HCT116 (cell line): ENCODE measurements around the gene HOTAIR. TPM values are rescaled to one million over a fixed set of nuclear protein-coding genes. Genes with fewer than 3 reads are reported as not detected.

Experiments used
- ATAC-seq: fragments of 200-7000 bp; cut with Tn5 transposase; 2 replicates; pipeline ENCODE4 v1.9.1; 2020; ENCODE audit warnings: mild to moderate bottlenecking, moderate library complexity
- BruUV-seq: library from RNA; stranded (reverse); fragments of 400-500 nt; replicated peaks from 2 replicates; lab custom pipeline; 2021; lab: Mats Ljungman, UMichigan
- CTCF ChIA-PET: fragments of 300-600 bp; sonication (Branson Sonifier 250); formaldehyde crosslinking; loops from one replicate; lab custom pipeline; 2021; ENCODE audit warnings: antibody characterized with exemption; lab: Charles Lee
- POLR2A ChIA-PET: fragments of 300-600, 350-600 bp; sonication (Branson Sonifier 250); formaldehyde crosslinking; loops from one replicate; lab custom pipeline; 2021; ENCODE audit warnings: antibody characterized with exemption; lab: Charles Lee
- RAD21 ChIA-PET, 2 experiments: fragments of 300-600 bp; sonication (Branson Sonifier 250); formaldehyde crosslinking; loops; one replicate each; lab custom pipeline; 2023; ENCODE audit warnings: low total read pairs in 2 of 2; ENCODE audit not compliant: uncharacterized antibody in 2 of 2, unreplicated experiment in 2 of 2, low non-redundant PET in 1 of 2; lab: Charles Lee
- DNase-seq: peaks from one replicate; pipeline ENCODE4 v3.0.0-alpha.2; 2010; ENCODE audit warnings: low read depth, low spot score
- H2AFZ ChIP-seq: fragments of 200-600 bp; shearing (Covaris generic), sonication (generic); 2 replicates; pipeline ENCODE4 v1.6.1; 2017; ENCODE audit warnings: low read depth, mixed run types, mixed read lengths, antibody characterized with exemption, low read length; ENCODE audit not compliant: poor library complexity, severe bottlenecking
- H3K27ac ChIP-seq: 2 replicates; pipeline ENCODE4 v1.5.1; 2012; ENCODE audit warnings: low read depth, low read length
- H3K27me3 ChIP-seq: fragments of 200-600 bp; sonication (generic); 2 replicates; pipeline ENCODE4 v1.6.1; 2016; ENCODE audit warnings: mixed run types, low read length, mixed read lengths; ENCODE audit not compliant: insufficient read depth
- H3K36me3 ChIP-seq, 2 experiments: fragments of 200-500 bp in 1 of 2; fragments of 200-600 bp in 1 of 2; sonication (Bioruptor generic) in 1 of 2; sonication (generic) in 1 of 2; 2 replicates each; pipeline versions ENCODE4 v1.5.1 to v1.6.1; 2014 to 2016; ENCODE audit warnings: low read length in 2 of 2, inconsistent platforms in 1 of 2, mixed read lengths in 1 of 2, mixed run types in 1 of 2; ENCODE audit not compliant: insufficient read depth in 2 of 2, control insufficient read depth in 1 of 2
- H3K4me1 ChIP-seq, 2 experiments: fragments of 200-600 bp in 1 of 2; sonication (generic) in 1 of 2; 2 replicates each; pipeline versions ENCODE4 v1.5.1 to v1.6.1; 2012 to 2017; ENCODE audit warnings: low read length in 2 of 2, inconsistent platforms in 1 of 2, mild to moderate bottlenecking in 1 of 2, mixed read lengths in 1 of 2, mixed run types in 1 of 2, moderate library complexity in 1 of 2; ENCODE audit not compliant: insufficient read depth in 2 of 2, control insufficient read depth in 1 of 2
- H3K4me2 ChIP-seq: fragments of 200-600 bp; sonication (generic); 2 replicates; pipeline ENCODE4 v1.6.1; 2017; ENCODE audit warnings: mixed run types, low read length, mixed read lengths
- H3K4me3 ChIP-seq, 2 experiments: fragments of 200-600 bp in 1 of 2; sonication (generic) in 1 of 2; replicated peaks in 1 of 2; 2 replicates each; pipeline ENCODE4 v1.5.1; 2011 to 2016; ENCODE audit warnings: low read length in 2 of 2, control low read depth in 1 of 2, low read depth in 1 of 2, mild to moderate bottlenecking in 1 of 2, mixed read lengths in 1 of 2, mixed run types in 1 of 2
- H3K79me2 ChIP-seq: fragments of 200-600 bp; sonication (generic); 2 replicates; pipeline ENCODE4 v1.6.1; 2017; ENCODE audit warnings: mild to moderate bottlenecking, mixed run types, low read length, moderate library complexity, mixed read lengths; ENCODE audit not compliant: insufficient read depth
- H3K9ac ChIP-seq: fragments of 200-600 bp; sonication (generic); 2 replicates; pipeline ENCODE4 v1.6.1; 2016; ENCODE audit warnings: low read length, mixed read lengths
- H3K9me2 ChIP-seq: fragments of 200-600 bp; sonication (generic), shearing (Covaris generic); 2 replicates; pipeline ENCODE4 v1.6.1; 2017; ENCODE audit warnings: mixed run types, mild to moderate bottlenecking, moderate library complexity; ENCODE audit not compliant: insufficient read depth
- H3K9me3 ChIP-seq, 2 experiments: fragments of 200-500 bp in 1 of 2; fragments of 200-600 bp in 1 of 2; sonication (Bioruptor generic) in 1 of 2; sonication (generic) in 1 of 2; 2 replicates each; pipeline ENCODE4 v1.6.1; 2014 to 2017; ENCODE audit warnings: low read length in 2 of 2, mixed read lengths in 2 of 2, inconsistent platforms in 1 of 2, low read depth in 1 of 2, mild to moderate bottlenecking in 1 of 2, mixed run types in 1 of 2, moderate library complexity in 1 of 2; ENCODE audit not compliant: control insufficient read depth in 1 of 2, insufficient read depth in 1 of 2
- H4K20me1 ChIP-seq: fragments of 200-600 bp; sonication (generic), shearing (Covaris generic); 2 replicates; pipeline ENCODE4 v1.6.1; 2017; ENCODE audit warnings: mixed run types, mild to moderate bottlenecking, moderate library complexity; ENCODE audit not compliant: insufficient read depth
- CBX3 ChIP-seq: IDR thresholded peaks from 2 replicates; pipeline ENCODE4 v1.6.1; 2012; ENCODE audit warnings: low read depth
- EGR1 ChIP-seq: IDR thresholded peaks from 2 replicates; pipeline ENCODE4 v1.6.1; 2012; ENCODE audit warnings: low read depth
- ELF1 ChIP-seq: IDR thresholded peaks from 2 replicates; pipeline ENCODE4 v1.6.1; 2012; ENCODE audit warnings: low read depth, borderline replicate concordance
- EZH2phosphoT487 ChIP-seq: fragments of 200-600 bp; IDR thresholded peaks from 2 replicates; pipeline ENCODE4 v1.6.1; 2018; ENCODE audit warnings: antibody characterized with exemption, borderline replicate concordance
- FOSL1 ChIP-seq: IDR thresholded peaks from 2 replicates; pipeline ENCODE4 v1.6.1; 2012; ENCODE audit warnings: low read depth
- JUND ChIP-seq: IDR thresholded peaks from 2 replicates; pipeline ENCODE4 v1.6.1; 2012
- POLR2AphosphoS5 ChIP-seq: IDR thresholded peaks from 2 replicates; pipeline ENCODE4 v1.6.1; 2011; ENCODE audit warnings: mild to moderate bottlenecking, low read depth, low read length, moderate library complexity
- SIN3A ChIP-seq: IDR thresholded peaks from 2 replicates; pipeline ENCODE4 v1.6.1; 2012; ENCODE audit warnings: low read depth
- SRF ChIP-seq: IDR thresholded peaks from 2 replicates; pipeline ENCODE4 v1.6.1; 2012; ENCODE audit warnings: low read depth
- TCF7L2 ChIP-seq: IDR thresholded peaks from 2 replicates; pipeline ENCODE4 v1.7.0; 2011; ENCODE audit warnings: borderline replicate concordance, inconsistent platforms; ENCODE audit not compliant: insufficient read depth, insufficient read length; ENCODE audit errors: extremely low read depth
- ZFX ChIP-seq: fragments of 450-650 bp; IDR thresholded peaks from 2 replicates; pipeline ENCODE4 v1.6.1; 2017
- ZNF274 ChIP-seq: fragments of 200-500 bp; sonication (Bioruptor generic); IDR thresholded peaks from 2 replicates; pipeline ENCODE4 v1.6.1; 2014; ENCODE audit warnings: mild to moderate bottlenecking, low read depth, low read length, inconsistent platforms
- intact Hi-C: fragments of 100-400 bp; cut with micrococcal nuclease; formaldehyde crosslinking; loops from 2 replicates; pipeline ENCODE4 v1.10.0; 2022
- total RNA-seq: library from RNA; stranded (reverse); gene quantifications from one replicate; pipeline ENCODE4 v1.2.1, GENCODE V29; 2021; ENCODE audit not compliant: unreplicated experiment
- TF ChIP-seq, protein P1 (sequence below), 3 experiments: fragments of 200-600 bp in 1 of 3; sonication (generic) in 1 of 3; IDR thresholded peaks in 2 of 3; conservative IDR thresholded peaks in 1 of 3; 2 replicates each; pipeline ENCODE4 v1.5.1; 2012 to 2017; ENCODE audit warnings: low read depth in 2 of 3, low read length in 2 of 3, antibody characterized with exemption in 1 of 3, borderline replicate concordance in 1 of 3, control low read depth in 1 of 3, mild to moderate bottlenecking in 1 of 3, mixed read lengths in 1 of 3, mixed run types in 1 of 3, moderate library complexity in 1 of 3; ENCODE audit not compliant: insufficient read depth in 1 of 3
- TF ChIP-seq, protein P2 (sequence below): IDR thresholded peaks from 2 replicates; pipeline ENCODE4 v1.6.1; 2012
- TF ChIP-seq, protein P3 (sequence below): IDR thresholded peaks from 2 replicates; pipeline ENCODE4 v1.6.1; 2012

HOTAIR gene
- total RNA-seq, 1 experiment from 2014 or later = 0.25 TPM

DNA sequence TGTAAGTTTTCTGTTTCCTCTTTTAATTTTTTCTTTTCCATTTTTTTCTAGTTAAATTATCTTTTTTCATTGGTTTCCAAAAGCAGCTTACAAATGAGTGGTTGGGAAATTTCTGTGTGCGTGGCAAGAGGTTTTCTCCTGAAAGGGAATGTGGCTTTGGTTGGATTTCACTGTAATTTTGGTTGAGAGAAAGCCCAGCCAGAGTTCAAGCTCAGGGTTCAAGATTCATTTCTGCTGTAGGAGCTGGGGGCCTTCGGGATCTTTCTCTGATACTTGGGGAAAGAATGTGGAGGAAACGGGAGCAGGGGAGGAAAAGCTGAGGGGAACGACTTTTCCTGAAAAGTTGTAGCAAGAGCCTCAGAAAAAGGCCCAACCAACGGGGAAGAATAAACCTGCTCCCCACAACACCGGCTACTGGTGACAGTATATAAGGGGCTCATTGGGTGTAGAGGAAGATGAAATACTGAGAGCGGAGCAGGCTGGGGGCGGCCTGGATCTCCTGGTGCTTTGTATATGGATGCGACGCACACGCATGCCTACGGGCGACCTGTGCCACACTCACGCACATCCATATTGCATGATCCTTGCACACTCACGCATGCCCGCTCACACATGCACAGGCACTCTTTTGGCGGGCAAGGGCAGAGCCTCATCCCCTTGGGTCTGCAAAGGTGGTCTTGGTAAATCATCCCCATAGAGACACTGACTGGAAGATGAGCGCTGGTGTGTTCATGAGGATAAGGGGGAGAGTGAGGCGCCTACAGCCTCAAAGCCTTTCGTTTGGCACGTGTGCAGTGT, 12.1 kb upstream of the HOTAIR start:
- Histone ChIP-seq H2AFZ (no peak overlapping the region), H3K27me3 (no peaks in the 10 kb centered on the region), H3K4me3 (no peak overlapping the region), H3K9ac (no peak overlapping the region), H3K4me1 (peaks cover 4 to 17% of the 10 kb centered on the region in 2 experiments), H4K20me1 (no peaks in the 10 kb centered on the region), H3K36me3 (no peaks in the 10 kb centered on the region), H3K27ac (no peak overlapping the region), H3K79me2 (no peaks in the 10 kb centered on the region), H3K9me3 (no peaks in the 10 kb centered on the region), H3K4me2 (no peak overlapping the region), H3K9me2 (no peaks in the 10 kb centered on the region)
- intact Hi-C loops = loop anchor here (5.0 kb wide), 1 partner anchor 220 kb away; no protein-coding TSS in a partner anchor
- ChIA-PET CTCF (interaction anchor here (0.6 to 5.7 kb wide), 5 partner anchors 46 to 239 kb away, joined by 3 to 35 read pairs (median 4); partner anchors contain the start of gene HOXC5), POLR2A (interaction anchor here (0.6 to 1.1 kb wide), 3 partner anchors 8 to 293 kb away, joined by 3 read pairs; partner anchors contain the start of gene CBX5), RAD21 (no interaction called here)
- no peak for TF ChIP-seq FOSL1
- TF ChIP-seq, protein P1, sequence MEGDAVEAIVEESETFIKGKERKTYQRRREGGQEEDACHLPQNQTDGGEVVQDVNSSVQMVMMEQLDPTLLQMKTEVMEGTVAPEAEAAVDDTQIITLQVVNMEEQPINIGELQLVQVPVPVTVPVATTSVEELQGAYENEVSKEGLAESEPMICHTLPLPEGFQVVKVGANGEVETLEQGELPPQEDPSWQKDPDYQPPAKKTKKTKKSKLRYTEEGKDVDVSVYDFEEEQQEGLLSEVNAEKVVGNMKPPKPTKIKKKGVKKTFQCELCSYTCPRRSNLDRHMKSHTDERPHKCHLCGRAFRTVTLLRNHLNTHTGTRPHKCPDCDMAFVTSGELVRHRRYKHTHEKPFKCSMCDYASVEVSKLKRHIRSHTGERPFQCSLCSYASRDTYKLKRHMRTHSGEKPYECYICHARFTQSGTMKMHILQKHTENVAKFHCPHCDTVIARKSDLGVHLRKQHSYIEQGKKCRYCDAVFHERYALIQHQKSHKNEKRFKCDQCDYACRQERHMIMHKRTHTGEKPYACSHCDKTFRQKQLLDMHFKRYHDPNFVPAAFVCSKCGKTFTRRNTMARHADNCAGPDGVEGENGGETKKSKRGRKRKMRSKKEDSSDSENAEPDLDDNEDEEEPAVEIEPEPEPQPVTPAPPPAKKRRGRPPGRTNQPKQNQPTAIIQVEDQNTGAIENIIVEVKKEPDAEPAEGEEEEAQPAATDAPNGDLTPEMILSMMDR (IDR thresholded peaks at IDR 0.05 in 2 of 3, conservative IDR thresholded peaks at IDR 0.05 in 1 of 3; ENCODE audit: borderline replicate concordance in 1 of 3, insufficient read depth in 1 of 3, low read depth in 2 of 3, low read length in 2 of 3) = no peak
- no peak for TF ChIP-seq POLR2AphosphoS5
- TF ChIP-seq, protein P2, sequence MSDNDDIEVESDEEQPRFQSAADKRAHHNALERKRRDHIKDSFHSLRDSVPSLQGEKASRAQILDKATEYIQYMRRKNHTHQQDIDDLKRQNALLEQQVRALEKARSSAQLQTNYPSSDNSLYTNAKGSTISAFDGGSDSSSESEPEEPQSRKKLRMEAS = no peak
- TF ChIP-seq SIN3A = no peak
- no peak for TF ChIP-seq ZNF274
- TF ChIP-seq EGR1 = no peak
- TF ChIP-seq EZH2phosphoT487 = no peak
- TF ChIP-seq SRF = no peak
- TF ChIP-seq, protein P3, sequence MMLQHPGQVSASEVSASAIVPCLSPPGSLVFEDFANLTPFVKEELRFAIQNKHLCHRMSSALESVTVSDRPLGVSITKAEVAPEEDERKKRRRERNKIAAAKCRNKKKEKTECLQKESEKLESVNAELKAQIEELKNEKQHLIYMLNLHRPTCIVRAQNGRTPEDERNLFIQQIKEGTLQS = no peak
- TF ChIP-seq JUND = no peak
- TF ChIP-seq TCF7L2 = no peak
- TF ChIP-seq ELF1 = no peak
- no peak for TF ChIP-seq CBX3
- no peak for TF ChIP-seq ZFX
- DNase-seq (no peak), ATAC-seq (no peak)
- BruUV-seq = no TSS peak
